ENCODE measurements around the gene HPX.

Gene HPX

GRCh38 chr11:6389905-6390717, 50.7 kb downstream of the HPX start, which contains the start of gene SMPD1:
TSS of gene SMPD1 (plus strand) at chr11:6390474. CDS start at chr11:6390599, 125 bp downstream.
- DNase-seq (ENCODE audit: low spot score): peak; percentile 94

GRCh38 chr11:6388748-6389147, 52.0 kb downstream of the HPX start:
- no peak for DNase-seq (ENCODE audit: low spot score)

GRCh38 chr11:6387811-6388599, 52.8 kb downstream of the HPX start:
- no peak for DNase-seq (ENCODE audit: low spot score)

- no peak for DNase-seq (ENCODE audit: low spot score)
These were observed 55.6 kb downstream of the HPX start for GRCh38 chr11:6385046-6385777.

Measured in SW480 (cell line).